Natural killer cell treated with Interleukin-12 subunit alpha and Interleukin-12 subunit beta and Interleukin-15 and Interleukin-18, amount 100 ng/mL, for 72 hours (primary cell): Measurements from ENCODE around the gene CLPSL1. TPM values are rescaled to one million over a fixed set of nuclear protein-coding genes. Genes with fewer than 3 reads are reported as not detected.

Experiments used
- ATAC-seq, 2 donors: fragments of 150-1000 bp; cut with Tn5 transposase in 1 of 2; sonication (Bioruptor Pico), chemical (Tn5 transposase) in 1 of 2; 2 replicates each; pipeline ENCODE4 v1.10.0; 2021
- DNase-seq: peaks from one replicate; pipeline ENCODE4 v3.0.0; 2022; ENCODE audit warnings: low spot score
- H3K27ac Mint-ChIP-seq, 2 donors: 1 replicate in 1 of 2; 2 replicates in 1 of 2; pipeline ENCODE4 v1.8.0; 2022; ENCODE audit warnings: mixed read lengths in 2 of 2, mild to moderate bottlenecking in 1 of 2, moderate library complexity in 1 of 2
- H3K27me3 Mint-ChIP-seq, 2 donors: 1 replicate in 1 of 2; 2 replicates in 1 of 2; pipeline ENCODE4 v1.8.0; 2022; ENCODE audit warnings: mixed read lengths in 2 of 2
- H3K36me3 Mint-ChIP-seq: one replicate; pipeline ENCODE4 v1.8.0; 2022; ENCODE audit warnings: mixed read lengths
- H3K4me1 Mint-ChIP-seq, 2 donors: 1 replicate in 1 of 2; 2 replicates in 1 of 2; pipeline ENCODE4 v1.8.0; 2022; ENCODE audit warnings: low read depth in 2 of 2, mixed read lengths in 2 of 2, mild to moderate bottlenecking in 1 of 2
- H3K4me3 Mint-ChIP-seq: one replicate; pipeline ENCODE4 v1.8.0; 2022; ENCODE audit warnings: mixed read lengths
- H3K9me3 Mint-ChIP-seq: 2 replicates; pipeline ENCODE4 v1.8.0; 2022; ENCODE audit warnings: mixed read lengths
- total RNA-seq, 2 donors: library from RNA; stranded (reverse); gene quantifications; one replicate each; pipeline ENCODE4 v1.2.3, GENCODE V29; 2022

Gene CLPSL1
- total RNA-seq, 2 donors from 2014 or later: not detected

DNA sequence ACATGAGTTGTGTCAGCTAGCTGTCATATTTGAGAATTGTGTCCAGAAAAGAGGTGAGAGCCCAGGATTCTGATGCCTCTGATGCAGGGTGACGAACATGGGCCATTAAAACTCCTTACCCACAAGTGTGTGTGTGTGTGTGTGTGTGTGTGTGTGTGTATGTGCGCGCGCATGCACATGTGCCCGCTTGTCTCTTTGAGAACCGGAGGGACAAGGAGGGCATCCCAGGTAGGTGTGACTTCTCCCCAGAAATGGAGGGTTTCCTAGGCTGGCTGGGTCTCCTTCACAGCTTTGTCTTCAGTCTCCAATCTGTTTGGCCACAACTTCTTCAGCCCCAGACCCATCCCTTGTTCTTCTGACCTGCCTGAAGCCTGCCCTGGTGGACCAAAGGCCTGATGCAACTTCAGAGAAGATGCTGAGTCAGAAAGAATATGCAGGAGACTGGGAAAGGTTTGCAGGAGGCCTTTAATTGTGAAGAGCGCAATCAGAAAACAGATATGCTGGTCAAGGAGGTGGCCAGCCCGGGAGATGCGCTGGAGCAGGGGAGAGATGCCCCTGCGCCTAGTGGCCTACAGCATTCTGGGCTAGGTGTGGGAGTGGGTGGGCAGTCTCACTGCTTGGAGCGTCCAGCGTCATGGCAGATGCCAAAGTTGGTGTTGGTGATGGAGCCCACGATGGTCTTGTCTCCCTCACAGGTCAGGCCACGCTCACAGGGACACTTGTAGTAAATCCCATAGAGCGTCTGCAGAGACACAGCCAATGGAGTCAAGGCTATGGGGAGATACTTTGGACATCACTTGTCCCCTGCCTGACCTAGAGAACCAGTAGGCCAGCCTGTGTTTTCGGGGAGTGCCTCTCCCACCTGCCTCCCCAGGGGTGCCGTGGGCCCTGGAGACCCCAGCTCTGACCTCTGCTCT, 14.0 kb downstream of the CLPSL1 start:
- ATAC-seq (peak in 1 of 2 donors; percentile 30), DNase-seq (no peak)
- H3K4me1 Mint-ChIP-seq: no peaks in the 10 kb centered on the region
- H3K9me3 Mint-ChIP-seq: no peaks in the 10 kb centered on the region
- H3K36me3 Mint-ChIP-seq: no peaks in the 10 kb centered on the region
- H3K4me3 Mint-ChIP-seq: no peak overlapping the region
- H3K27ac Mint-ChIP-seq: no peak overlapping the region
- H3K27me3 Mint-ChIP-seq: peaks cover 4 to 18% of the 10 kb centered on the region in 2 donors

DNA sequence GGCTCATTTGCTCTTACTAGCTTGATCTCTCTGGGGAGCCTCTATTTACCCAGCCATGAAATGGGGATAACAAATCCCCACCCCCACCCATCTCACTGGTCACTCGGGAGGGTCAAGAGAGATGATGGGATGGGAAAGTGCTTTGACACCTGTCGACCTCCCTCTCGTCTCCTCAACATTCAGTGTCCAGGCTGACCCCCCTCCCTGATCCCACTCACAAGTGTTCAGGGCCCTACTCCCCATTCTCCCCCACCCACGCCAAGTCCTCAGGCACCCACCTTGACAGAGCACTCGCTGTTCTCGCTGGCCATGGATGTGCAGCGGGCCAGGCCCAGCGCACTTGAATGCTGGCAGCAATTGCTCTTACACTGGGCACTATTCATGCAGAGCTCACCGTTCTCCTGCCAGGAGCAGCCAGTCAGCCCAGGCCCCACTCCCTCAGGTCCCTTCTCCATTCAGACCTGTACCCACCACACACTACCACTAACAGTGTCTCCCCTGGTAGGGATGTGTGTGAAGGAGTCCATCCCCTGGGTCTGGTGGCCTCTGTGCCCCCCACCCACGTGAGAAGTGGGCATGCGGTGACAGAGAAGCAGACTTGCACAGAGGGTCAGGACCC, 14.7 kb downstream of the CLPSL1 start:
- no peaks in the 10 kb centered on the region for H3K9me3 Mint-ChIP-seq
- peaks cover under 1 to 11% of the 10 kb centered on the region in 2 donors for H3K27me3 Mint-ChIP-seq
- H3K36me3 Mint-ChIP-seq: no peaks in the 10 kb centered on the region
- no peak overlapping the region for H3K27ac Mint-ChIP-seq
- DNase-seq (no peak), ATAC-seq (peak; percentile 34 to 41)
- H3K4me1 Mint-ChIP-seq: no peaks in the 10 kb centered on the region
- no peak overlapping the region for H3K4me3 Mint-ChIP-seq

DNA sequence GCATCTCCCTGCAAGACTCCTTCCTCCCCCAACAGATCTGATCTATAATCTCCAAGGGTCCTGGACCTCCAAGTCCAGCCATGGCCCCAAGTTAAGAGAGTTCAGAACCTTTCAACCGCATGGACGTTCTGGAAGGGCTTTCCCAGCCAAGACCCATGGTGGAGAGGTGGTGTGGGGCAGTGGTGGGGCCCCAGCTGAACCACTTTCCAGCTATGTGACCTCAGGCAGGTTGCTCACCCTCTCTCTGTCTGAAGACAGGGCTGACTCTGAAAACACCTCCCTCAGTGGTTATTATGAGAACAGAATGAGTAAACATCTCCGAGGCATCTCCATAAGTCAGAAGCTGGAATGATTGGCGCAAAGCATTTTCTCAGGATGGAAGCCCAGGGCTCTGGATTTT, 15.4 kb downstream of the CLPSL1 start:
- no peak overlapping the region for H3K4me3 Mint-ChIP-seq
- H3K27me3 Mint-ChIP-seq: peaks cover 0 to 7% of the 10 kb centered on the region in 2 donors
- ATAC-seq: no peak
- DNase-seq: no peak
- H3K4me1 Mint-ChIP-seq: no peaks in the 10 kb centered on the region
- no peaks in the 10 kb centered on the region for H3K9me3 Mint-ChIP-seq
- H3K27ac Mint-ChIP-seq: no peak overlapping the region
- H3K36me3 Mint-ChIP-seq: no peaks in the 10 kb centered on the region

- H3K27ac Mint-ChIP-seq: no peak overlapping the region
- H3K36me3 Mint-ChIP-seq: no peaks in the 10 kb centered on the region
- peaks cover 0 to 2% of the 10 kb centered on the region in 2 donors for H3K27me3 Mint-ChIP-seq
- H3K4me3 Mint-ChIP-seq: no peak overlapping the region
- ATAC-seq (peak; percentile 28 to 35), DNase-seq (peak; percentile 50)
- H3K9me3 Mint-ChIP-seq: no peaks in the 10 kb centered on the region
- no peaks in the 10 kb centered on the region for H3K4me1 Mint-ChIP-seq
Observed at GRCh38 chr6:35797837-35798526, 17.2 kb downstream of the CLPSL1 start.

- H3K27me3 Mint-ChIP-seq: no peaks in the 10 kb centered on the region
- no peak overlapping the region for H3K27ac Mint-ChIP-seq
- no peaks in the 10 kb centered on the region for H3K9me3 Mint-ChIP-seq
Observed at GRCh38 chr6:35798706-35799105, 17.9 kb downstream of the CLPSL1 start.

GRCh38 chr6:35801148-35801547, 20.3 kb downstream of the CLPSL1 start:
- no peaks in the 10 kb centered on the region for H3K9me3 Mint-ChIP-seq
- H3K4me1 Mint-ChIP-seq: peaks cover 0 to 8% of the 10 kb centered on the region in 2 donors
- no peak for DNase-seq
- H3K27me3 Mint-ChIP-seq: peaks cover 0 to 6% of the 10 kb centered on the region in 2 donors
- H3K4me3 Mint-ChIP-seq: no peak overlapping the region
- ATAC-seq: no peak
- no peak overlapping the region for H3K27ac Mint-ChIP-seq
- no peaks in the 10 kb centered on the region for H3K36me3 Mint-ChIP-seq

More at GRCh38 chr6:35798706-35799105, 17.9 kb downstream of the CLPSL1 start:
- no peak for DNase-seq
- H3K4me3 Mint-ChIP-seq: no peak overlapping the region
- H3K4me1 Mint-ChIP-seq: no peaks in the 10 kb centered on the region
- no peaks in the 10 kb centered on the region for H3K36me3 Mint-ChIP-seq
- ATAC-seq: no peak

GRCh38 chr6:35804996-35805736, 24.3 kb downstream of the CLPSL1 start, which contains the start of gene LHFPL5:
LHFPL5 (plus strand) TSS chr6:35805352; CDS start chr6:35805671, 319 bp downstream.
- peaks cover 12 to 13% of the 10 kb centered on the region in 2 donors for H3K27me3 Mint-ChIP-seq
- H3K4me1 Mint-ChIP-seq: peaks cover 0 to 8% of the 10 kb centered on the region in 2 donors
- no peaks in the 10 kb centered on the region for H3K36me3 Mint-ChIP-seq
- DNase-seq (no peak), ATAC-seq (peak; percentile 72 to 85)
- no peaks in the 10 kb centered on the region for H3K9me3 Mint-ChIP-seq
- H3K4me3 Mint-ChIP-seq: no peak within 1 kb of the TSS
- H3K27ac Mint-ChIP-seq: no peak within 1 kb of the TSS

DNA sequence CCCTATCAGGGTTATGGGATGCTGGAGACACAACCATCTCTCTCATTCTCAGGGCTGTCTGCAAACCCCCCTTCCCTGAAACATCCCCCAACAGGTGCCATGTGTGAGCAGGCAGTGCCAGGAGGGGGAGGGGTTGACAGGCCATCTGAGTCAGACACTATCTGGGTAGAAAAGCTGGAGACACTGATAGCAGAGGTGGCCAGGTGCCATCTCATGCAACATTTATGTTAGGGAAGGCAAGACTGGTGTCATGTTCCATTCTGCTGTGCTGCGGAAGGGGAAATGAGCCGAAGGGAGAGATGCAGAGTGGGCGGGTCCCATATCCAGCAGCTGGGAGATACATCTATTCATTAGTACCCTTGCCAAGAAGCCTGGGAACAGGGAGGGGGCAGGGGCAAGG, 27.9 kb downstream of the CLPSL1 start:
- H3K27me3 Mint-ChIP-seq: peaks cover 12 to 18% of the 10 kb centered on the region in 2 donors
- H3K9me3 Mint-ChIP-seq: no peaks in the 10 kb centered on the region
- no peaks in the 10 kb centered on the region for H3K36me3 Mint-ChIP-seq
- no peak for ATAC-seq
- no peak for DNase-seq
- H3K4me1 Mint-ChIP-seq: peaks cover 7 to 8% of the 10 kb centered on the region in 2 donors
- no peak overlapping the region for H3K4me3 Mint-ChIP-seq
- no peak overlapping the region for H3K27ac Mint-ChIP-seq

- Mint-ChIP-seq H3K4me3 (no peak overlapping the region), H3K27me3 (peaks cover 12 to 16% of the 10 kb centered on the region in 2 donors), H3K36me3 (no peaks in the 10 kb centered on the region), H3K27ac (no peak overlapping the region), H3K4me1 (peaks cover 6 to 7% of the 10 kb centered on the region in 2 donors), H3K9me3 (no peaks in the 10 kb centered on the region)
- ATAC-seq: no peak
- DNase-seq: no peak
Observed at GRCh38 chr6:35809809-35810208, 29.0 kb downstream of the CLPSL1 start.

GRCh38 chr6:35810971-35811698, 30.3 kb downstream of the CLPSL1 start:
- ATAC-seq (peak in 1 of 2 donors; percentile 71), DNase-seq (no peak)
- peak overlapping the region in 1 of 2 donors; percentile 87 for H3K27ac Mint-ChIP-seq
- peak overlapping the region; percentile 54 for H3K4me3 Mint-ChIP-seq
- H3K9me3 Mint-ChIP-seq: no peaks in the 10 kb centered on the region
- H3K4me1 Mint-ChIP-seq: peaks cover 0 to 7% of the 10 kb centered on the region in 2 donors
- H3K27me3 Mint-ChIP-seq: peaks cover 12% of the 10 kb centered on the region in 2 donors
- no peaks in the 10 kb centered on the region for H3K36me3 Mint-ChIP-seq

DNA sequence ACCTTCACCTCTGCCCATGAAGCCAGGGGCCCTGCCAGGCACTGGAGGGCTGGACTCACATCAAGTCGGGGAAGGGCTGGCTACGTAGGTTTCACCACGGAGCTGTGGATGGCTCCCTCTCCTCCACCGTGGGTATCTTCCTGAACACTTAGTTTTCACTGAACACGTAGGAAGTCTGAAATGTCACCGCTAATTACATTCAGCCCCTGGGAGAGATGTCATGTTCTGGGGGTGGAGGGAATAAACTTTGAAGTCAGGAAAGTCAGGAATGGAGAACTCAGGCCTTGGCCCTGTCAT, 30.8 kb downstream of the CLPSL1 start:
- ATAC-seq: no peak

GRCh38 chr6:35817515-35817914, 36.7 kb downstream of the CLPSL1 start:
- ATAC-seq (no peak), DNase-seq (no peak)
- H3K9me3 Mint-ChIP-seq: no peaks in the 10 kb centered on the region
- H3K36me3 Mint-ChIP-seq: no peaks in the 10 kb centered on the region
- H3K27me3 Mint-ChIP-seq: peaks cover 0 to 6% of the 10 kb centered on the region in 2 donors
- no peaks in the 10 kb centered on the region for H3K4me1 Mint-ChIP-seq
- H3K27ac Mint-ChIP-seq: no peak overlapping the region
- no peak overlapping the region for H3K4me3 Mint-ChIP-seq

More for the DNA sequence above, 30.8 kb downstream of the CLPSL1 start:
- peak overlapping the region; percentile 54 for H3K4me3 Mint-ChIP-seq
- peak overlapping the region in 1 of 2 donors; percentile 87 for H3K27ac Mint-ChIP-seq
- DNase-seq: no peak
- peaks cover 0 to 7% of the 10 kb centered on the region in 2 donors for H3K4me1 Mint-ChIP-seq
- no peaks in the 10 kb centered on the region for H3K9me3 Mint-ChIP-seq
- H3K36me3 Mint-ChIP-seq: no peaks in the 10 kb centered on the region
- H3K27me3 Mint-ChIP-seq: peaks cover 12% of the 10 kb centered on the region in 2 donors

DNA sequence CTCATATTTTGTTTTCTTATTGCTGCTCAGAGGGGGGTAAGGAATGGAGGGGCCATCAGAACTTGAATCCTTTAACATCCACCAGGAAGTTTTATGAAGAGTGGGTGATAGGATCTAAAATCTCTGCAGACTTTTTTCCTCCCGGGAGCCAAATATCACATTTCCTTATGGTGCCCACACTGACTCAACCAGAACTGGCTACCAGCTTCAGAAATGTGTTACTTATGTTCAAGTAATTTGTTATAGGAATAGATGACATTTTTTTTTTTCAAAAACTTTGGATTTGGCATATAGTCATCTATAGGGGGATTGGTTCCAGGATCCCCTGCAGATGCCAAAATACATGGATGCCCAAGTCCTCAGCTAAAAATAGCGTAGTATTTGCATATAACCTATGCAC, 42.8 kb downstream of the CLPSL1 start:
- no peak for DNase-seq
- Mint-ChIP-seq H3K27ac (no peak overlapping the region), H3K36me3 (no peaks in the 10 kb centered on the region), H3K4me1 (no peaks in the 10 kb centered on the region), H3K9me3 (no peaks in the 10 kb centered on the region), H3K27me3 (peaks cover 0 to 3% of the 10 kb centered on the region in 2 donors), H3K4me3 (no peak overlapping the region)
- no peak for ATAC-seq
